HG03575 (cell line): ENCODE measurements around the gene CCDC71.

ENCODE experiments used
- ATAC-seq: cut with Tn5 transposase; IDR thresholded peaks from one replicate; pipeline ENCODE4 v1.9.1; 2021; ENCODE audit not compliant: unreplicated experiment, insufficient number of reproducible peaks, low FRiP score; ENCODE audit errors: extremely low read depth

CCDC71 gene

DNA sequence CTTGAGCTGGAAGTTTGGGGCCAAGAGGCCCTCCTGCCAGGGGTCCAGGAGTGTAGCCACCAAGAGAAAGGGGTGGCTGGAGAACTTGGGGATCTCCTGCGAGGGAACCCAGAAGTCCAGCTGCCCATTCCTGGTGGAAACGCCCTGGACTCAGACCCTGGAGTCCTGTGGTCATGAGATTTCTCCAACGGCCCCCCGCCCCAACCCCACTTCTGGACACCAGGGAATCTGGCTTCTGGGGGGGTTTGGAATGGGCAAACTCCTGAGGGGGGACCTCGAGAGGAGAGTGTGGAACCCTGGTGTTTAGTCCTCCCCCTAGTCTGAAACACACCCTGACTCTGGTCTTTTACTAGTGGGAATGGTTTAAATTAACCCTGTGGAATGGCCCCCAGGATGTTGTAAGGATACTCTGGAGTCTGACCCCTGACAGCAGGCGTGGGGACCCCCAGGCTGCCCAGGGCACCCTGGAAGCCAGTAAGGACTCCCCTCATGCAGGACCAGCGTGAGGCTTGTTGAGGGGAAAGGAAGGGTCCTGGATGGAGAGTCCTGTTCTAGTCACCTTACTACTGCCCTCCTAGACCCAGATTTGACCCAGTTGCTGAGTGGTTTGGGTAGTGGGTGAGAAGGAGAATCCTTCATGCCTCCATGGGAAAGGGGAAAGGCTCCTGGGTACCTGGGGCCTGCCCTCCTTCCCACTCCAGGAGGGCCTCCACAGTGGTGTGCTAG is 5.8 kb upstream of the CCDC71 start:
- no peak for ATAC-seq

DNA sequence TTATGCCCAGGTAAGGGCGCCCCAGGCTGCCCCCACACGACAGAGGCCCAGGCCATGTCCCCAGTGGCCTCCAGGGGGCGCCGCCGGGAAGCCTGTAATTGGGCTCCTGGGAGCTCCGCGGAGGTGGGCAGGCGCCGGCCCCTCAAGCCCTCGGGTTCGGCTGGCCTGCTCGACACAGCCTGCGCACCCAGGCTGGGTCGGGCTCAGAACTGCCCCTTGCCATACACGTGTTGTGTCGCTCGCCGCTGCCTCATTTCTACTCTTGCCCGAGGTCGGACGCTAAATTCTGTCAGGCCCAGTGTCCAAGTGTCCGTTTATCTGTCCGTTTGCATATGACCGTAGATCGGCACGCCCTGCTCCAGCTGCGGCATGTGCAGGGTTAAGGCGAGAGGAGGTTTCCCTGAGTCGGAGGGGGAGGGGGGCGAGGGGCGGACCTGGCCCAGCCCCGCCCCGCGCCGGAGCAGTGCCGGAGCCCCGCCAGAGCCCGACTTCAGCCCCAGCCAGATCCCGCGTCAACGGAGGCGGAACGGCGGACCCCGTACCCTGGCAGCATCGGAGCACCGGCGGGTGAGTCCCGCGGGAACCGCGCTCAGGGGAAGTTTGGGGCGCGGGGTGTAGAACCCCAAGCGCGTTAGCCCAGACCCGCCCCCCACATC is 5.1 kb upstream of the CCDC71 start, which contains the start of gene KLHDC8B:
TSS of gene KLHDC8B (plus strand) at position 480 of the 656 bp plus-strand sequence. CDS start 1,172 bp downstream, outside the sequence.
- no peak for ATAC-seq

DNA sequence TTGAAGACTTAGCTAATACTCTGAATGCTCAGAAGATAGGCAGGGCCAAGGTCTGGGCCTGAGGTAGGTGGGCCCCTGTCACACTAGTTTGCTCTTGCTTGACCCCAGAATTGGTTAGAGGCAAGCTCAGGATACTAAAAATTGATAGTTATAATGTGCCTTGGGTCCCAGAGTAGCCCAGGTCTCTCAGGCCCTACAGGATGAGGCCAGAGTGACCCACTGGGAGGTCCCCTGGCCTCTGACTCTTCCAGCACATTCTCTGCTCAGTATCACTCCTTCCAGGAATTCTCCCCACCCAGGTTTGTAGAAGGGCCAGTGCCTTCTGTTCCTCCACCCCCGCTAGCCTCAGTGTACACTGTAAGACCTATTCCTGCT is 4.6 kb upstream of the CCDC71 start:
- ATAC-seq = no peak

DNA sequence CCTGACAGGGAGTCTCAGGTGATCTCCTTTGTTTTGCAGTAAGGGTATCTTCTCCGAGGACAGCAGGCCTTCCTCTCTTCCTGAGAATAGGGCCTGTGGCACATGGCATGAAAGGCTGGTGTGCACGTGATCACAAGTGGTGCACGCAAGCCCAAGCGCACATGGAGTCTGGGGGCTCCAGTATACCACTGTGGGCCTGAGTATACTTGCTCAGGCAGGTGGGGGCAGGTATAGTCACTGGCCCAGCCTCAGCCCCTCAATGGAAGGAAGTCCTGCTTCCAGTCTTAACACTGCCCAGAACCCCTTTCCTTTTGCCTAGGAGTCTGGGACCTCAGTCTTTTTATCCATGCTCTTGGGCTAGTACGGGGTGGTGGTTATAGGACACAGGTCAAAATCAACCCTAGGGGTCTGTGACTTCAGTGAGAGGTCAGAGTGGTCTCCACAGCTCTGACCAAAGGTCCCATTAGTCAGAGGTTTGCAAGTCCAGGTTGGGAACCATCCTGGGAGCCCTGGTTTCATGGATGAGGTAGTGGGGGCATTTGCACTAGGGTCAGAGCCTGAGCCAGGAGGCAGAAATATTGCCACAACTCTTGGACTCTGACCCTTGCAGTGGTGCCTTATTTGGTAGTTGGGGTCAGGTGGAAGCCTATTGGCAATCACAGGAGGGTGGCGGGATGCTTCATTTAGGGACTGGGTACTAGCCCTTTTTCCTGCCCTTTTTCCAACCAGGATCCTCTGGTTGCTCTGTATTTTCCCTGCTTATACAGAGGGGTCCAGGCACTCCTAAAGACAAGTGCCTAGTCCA is 823 bp upstream of the CCDC71 start:
- ATAC-seq = no peak

DNA sequence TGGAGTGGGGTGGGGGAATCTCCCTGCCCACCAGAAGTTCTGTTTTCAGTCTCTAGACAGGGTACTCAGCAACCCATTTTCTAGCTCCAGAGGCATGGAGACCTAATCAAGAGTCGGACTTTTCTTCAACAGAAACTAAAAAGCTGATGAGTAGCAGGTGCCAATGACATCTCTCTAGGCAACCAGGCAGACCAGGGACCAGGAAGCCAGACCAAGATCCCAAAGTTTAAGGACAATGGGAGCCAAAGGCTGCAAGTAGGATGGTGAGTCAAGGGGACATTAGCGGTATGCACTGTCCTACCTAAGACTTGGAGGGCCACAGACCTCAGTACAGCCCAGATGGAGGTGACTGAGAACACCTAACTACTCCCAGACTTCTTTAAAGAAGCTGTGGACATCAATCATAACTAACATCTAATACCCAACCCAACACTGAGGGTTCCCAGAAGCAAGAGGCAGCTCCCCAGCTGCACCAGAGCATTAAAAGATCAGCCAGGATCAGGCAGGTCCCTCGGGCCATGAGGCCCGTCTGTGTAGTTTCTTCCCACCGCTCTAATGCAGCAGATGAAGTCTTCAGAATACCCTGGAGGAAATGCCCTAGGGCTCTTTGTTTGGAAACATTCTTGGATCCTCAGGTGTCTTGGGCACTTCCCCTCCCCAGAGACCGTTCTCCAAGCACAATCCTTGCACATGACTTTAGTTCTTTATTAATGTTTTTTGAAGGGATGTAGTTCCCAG is 979 bp downstream of the CCDC71 start:
- no peak for ATAC-seq

DNA sequence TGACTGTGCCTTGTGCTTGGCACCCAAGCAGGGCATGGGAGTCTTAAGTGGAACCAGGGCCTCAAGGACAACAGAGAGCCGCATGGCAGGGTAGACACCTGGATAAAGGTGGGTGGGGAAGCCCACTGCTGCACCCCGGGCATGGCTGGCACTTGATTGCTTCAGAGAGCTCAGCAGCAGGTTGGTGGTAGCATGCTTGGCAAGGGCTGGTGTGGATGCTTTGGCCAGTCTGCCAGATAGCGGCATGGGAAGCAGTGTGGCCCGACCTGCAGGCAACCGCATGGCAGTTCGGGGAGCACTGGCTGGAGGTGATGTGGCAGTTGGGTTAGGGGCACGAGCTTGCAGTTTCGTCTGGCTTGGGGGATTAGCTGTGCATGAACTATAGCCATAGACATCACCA is 2.5 kb downstream of the CCDC71 start:
- ATAC-seq = no peak

DNA sequence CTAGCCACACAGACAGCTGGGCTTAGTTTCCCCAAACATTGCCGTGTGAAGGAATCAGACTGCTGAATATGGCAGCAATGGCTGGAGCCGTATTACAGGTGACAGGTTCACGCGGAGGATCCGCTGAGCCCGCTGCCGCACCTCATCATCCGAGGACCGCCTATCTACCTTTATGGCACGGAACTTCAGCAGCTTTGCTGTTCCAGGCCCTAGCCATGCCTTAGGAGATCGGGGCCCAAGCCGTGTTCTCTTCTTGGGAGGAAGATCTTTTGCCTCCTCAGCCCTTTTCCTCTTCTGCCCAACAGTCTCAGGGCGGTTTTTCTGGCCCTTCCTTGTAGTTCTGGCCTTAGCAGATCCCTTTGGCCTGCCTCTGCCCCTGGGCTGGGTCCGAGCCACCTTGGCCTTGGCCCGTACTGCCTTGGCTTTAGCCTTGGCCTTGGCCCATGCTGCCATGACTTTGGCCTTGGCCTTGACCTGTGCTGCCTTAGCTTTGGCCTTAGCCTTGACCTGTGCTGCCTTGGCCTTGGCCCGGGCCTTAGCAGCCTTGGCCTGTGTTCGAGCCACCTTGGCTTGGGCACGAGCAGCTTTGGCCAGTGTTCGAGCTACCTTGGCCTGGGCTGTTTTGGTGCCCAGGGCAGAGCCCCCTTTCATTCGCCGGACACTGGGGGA is 3.2 kb downstream of the CCDC71 start:
- no peak for ATAC-seq

DNA sequence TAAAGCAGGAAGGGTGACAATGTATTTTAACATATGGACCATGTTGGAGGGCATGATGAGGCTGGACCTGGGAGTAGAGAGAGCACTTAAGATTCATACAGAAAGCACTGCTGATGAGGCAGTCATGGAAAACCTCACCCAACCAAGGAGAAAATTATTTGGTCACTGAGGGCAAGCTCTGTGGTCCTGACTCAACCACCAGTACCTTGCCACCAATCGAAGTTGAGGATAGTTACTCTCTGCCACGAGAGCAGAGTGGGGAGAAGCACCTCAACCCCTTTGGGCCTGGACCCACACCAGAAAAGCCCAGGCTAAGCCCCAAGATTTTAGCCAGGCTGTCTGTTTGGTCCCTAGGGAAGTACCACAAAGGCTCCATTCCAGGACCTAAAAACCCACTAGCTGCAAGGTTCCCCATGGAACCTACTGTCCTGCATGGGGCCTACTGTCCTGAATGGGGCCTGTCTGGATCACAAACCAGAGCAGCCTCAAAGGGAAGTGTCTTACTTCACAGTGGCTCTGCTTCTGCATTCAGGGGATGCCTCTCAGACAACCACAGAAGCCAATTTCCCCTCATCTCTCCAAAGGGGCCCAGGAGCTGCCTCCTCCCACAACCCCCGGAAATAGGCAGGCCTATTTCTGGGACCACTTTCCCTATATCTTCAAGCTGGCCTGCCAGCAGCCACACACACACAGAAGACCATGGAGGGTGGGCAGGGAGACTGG is 4.2 kb downstream of the CCDC71 start:
- ATAC-seq = no peak

DNA sequence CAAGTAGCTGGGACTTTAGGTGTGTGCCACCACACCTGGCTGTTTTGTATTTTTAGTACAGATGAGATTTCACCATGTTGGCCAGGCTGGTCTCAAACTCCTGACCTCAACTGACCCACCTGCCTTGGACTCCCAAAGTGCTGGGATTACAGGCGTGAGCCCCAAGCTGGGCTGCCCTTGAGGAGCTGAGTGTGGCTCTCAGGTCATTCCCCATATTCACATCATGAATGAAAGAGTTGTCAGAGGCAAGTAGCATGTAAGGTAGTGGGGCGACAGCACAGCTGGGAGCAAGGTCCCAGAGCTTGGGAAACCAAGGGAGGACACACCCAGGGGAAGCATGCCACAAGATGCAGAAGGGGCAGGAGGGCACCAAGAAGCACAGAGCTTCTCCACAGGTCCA is 4.9 kb downstream of the CCDC71 start:
- no peak for ATAC-seq

DNA sequence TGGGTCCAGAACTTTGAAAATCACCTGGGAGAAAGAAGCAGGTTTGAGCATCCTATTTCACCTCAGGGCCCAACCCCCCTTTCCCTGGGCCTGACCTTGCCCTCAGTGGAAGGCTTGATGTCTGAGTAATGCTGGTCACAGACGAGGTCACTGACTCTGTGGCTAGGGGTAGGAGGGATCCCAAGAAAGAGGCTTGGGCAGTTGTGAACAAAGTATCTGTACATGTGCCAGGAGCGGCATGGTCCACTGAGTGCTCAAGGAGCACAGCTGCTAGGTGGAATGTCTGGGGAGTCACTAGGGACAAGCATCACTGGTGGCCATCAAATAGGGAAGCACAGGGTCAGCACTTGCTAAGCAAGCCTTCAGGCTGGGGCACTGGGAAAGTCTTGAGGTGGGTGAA is 7.3 kb downstream of the CCDC71 start:
- ATAC-seq = no peak

DNA sequence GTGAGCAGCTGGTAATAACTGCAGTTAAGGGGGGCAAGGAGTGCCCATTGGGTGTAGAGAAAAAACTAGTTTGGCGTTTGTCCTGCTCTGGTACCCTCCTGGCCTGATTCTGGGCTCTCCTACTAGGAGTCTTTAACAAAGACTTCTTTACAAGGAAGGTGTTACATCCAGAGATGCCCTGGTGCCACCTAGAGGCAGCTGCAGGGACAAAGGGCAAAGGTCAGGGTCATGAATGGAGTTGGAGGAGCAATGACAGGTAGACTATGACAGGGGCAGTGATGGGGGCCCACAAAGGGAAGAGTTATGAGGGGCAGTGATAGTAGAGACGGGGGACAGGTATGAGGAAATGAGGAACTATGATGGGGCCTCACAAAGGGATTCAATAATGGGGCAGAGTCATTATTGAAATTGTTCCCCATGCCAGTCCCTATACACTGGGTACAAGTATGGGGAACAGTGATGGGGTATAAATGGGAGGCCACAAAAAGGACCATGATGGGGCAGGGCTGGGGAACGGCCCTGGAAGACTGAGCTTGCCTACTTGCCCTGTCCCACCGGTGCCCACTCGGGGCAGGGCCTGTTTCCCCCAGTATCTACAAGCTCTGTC is 7.9 kb downstream of the CCDC71 start:
- ATAC-seq = no peak

DNA sequence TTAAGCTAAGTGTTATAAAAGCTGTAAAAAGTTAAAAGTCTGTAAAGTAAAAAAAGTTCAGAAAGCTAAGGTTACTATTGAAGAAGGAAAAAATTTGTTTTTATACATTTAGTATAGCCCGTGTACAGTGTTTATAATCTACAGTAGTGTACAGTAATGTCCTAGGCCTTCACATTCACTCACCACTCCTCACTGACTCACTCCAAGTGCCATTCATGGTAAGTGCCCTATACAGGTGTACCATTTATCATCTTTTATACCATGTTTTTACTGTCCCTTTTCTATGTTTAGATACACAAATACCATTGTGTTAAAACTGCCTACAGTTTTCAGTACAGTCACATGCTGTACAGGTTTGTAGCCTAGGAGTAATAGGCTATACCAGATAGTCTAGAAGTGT is 8.8 kb downstream of the CCDC71 start:
- ATAC-seq = no peak

DNA sequence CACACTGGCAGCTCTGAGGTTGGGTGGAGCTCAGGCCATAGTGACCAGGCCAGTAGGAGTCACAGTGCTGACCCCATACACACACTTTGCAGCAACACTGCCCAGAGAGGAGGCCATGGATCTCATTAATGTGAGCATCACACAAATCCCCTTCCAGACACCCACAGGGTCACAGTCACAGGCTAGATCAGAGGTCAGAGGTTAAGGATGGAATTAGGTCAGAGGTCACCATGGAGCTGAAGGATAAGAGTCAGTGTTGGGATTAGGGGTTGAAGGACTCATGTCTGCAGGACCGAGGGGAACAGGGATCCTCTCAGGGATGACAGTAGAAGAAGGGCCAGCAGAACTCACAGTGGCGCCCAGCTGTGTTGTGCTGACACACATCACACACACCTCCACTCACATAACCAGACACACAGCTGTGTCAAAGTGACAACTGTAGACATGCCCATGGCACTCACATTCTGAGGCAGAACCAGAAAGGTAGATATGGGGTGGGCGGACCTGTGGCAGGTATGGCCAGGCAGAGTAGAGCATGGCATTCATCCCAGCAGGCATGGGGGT is 12.7 kb downstream of the CCDC71 start:
- ATAC-seq = no peak

DNA sequence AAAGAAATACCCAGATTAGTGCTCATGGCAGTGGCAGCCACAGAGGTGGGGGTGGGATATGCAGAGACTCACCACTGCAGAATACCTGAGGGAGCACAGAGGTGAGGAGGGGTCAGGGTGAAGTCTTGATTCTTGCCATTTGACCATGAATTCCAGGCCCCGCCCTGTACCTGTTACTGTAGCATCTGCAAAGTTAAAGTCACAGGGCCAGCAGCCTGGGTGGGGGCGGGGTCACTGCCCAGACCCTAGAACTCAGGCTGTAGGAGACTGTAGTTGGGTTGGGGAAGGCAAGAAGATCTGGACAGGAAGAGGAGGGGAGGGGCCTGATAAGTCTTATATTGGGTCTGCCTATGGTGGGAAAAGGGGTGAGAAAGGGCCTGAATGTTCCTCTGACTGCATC is 14.5 kb downstream of the CCDC71 start:
- no peak for ATAC-seq

DNA sequence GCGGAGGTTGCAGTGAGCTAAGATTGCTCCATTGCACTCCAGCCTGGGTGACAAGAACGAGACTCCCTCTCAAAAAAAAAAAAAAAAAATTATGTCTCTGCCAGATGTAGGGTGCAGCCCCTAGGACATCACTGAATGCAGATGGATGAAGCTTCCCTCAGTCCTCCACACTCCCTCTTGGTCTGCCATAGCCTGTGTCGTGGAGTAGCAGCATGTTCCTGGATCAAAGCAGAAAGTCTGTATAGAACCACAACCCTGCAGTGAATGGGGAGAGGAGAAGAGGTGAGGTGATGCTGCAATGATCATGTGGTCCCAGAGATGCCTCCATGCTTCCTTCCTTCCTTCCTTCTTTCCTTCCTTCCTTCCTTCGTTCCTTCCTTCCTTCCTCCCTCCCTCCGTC is 18.0 kb downstream of the CCDC71 start:
- no peak for ATAC-seq

DNA sequence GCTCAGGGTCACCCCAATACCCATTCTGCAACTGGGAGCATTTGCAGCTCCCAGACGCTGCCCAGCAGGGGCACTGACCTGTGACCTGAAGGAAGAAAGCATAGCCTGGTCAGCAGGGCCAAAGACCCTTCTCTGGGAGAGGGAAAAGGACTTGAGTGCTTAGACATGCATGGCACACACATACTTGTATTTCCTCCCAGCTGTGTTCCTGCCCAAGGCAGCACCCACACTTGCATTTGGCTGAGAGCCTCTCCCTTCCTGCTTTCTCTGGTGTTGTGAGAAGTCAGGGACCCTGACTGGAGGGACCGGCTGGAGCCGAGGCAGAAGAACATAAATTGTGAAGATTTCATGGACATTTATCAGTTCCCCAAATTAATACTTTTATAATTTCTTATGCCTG is 26.1 kb downstream of the CCDC71 start:
- ATAC-seq = no peak

DNA sequence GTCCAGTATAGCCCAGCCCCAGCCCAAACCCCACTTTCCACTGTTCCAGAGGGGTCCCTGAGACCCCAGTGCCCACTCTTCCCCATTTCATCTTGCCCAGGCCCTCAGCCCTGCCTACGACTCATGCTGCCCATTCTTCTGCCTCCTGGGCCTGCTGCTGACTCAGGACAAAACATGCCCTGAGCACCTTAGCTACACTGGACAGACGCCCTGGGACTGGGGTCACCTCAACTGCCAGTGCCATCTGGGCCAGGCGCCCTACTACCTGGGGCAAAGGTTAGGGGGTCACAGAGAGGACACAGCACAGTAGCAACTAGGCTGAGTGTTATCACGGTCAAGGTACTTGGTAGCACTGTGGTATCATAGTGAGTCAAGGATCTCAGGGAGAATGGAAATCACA is 30.6 kb downstream of the CCDC71 start:
- ATAC-seq = no peak
